Esophagus squamous epithelium (tissue), 4 donors: Measurements from ENCODE around the gene RBKS.

ENCODE experiments used
- POLR2A ChIP-seq, 4 donors: fragments of 450-650 bp; IDR thresholded peaks; one replicate each; pipeline ENCODE4 v1.6.1; 2017; ENCODE audit warnings: antibody characterized with exemption in 4 of 4, mild to moderate bottlenecking in 4 of 4, moderate library complexity in 3 of 4
- TF ChIP-seq, protein P1 (sequence below), 6 experiments: fragments of 450-650 bp in 4 of 6; fragments of 200-600 bp in 2 of 6; sonication (generic) in 2 of 6; IDR thresholded peaks; one replicate each; pipeline ENCODE4 v1.5.1; 2016 to 2019; ENCODE audit warnings: antibody characterized with exemption in 6 of 6, mild to moderate bottlenecking in 4 of 6, moderate library complexity in 4 of 6

DNA sequence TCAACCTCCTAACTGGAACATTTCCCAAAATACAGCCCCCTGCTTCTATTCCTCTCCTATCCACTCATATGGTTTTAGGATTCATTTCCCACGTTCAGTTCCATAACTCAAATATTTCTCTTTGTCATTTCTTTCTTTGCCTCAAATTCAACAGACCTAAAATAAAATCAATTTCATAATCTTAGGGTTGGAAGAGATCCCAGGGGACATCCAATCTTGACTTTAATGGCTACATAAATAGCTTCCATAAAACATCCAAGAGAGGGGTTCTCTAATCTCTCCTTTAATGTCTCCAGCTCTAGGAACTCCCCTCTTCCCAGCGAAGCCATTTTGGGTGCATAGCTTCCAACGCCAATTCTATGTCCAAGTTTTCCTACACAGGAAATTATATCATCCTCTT lies 33.8 kb downstream of the RBKS start:
- TF ChIP-seq, protein P1, sequence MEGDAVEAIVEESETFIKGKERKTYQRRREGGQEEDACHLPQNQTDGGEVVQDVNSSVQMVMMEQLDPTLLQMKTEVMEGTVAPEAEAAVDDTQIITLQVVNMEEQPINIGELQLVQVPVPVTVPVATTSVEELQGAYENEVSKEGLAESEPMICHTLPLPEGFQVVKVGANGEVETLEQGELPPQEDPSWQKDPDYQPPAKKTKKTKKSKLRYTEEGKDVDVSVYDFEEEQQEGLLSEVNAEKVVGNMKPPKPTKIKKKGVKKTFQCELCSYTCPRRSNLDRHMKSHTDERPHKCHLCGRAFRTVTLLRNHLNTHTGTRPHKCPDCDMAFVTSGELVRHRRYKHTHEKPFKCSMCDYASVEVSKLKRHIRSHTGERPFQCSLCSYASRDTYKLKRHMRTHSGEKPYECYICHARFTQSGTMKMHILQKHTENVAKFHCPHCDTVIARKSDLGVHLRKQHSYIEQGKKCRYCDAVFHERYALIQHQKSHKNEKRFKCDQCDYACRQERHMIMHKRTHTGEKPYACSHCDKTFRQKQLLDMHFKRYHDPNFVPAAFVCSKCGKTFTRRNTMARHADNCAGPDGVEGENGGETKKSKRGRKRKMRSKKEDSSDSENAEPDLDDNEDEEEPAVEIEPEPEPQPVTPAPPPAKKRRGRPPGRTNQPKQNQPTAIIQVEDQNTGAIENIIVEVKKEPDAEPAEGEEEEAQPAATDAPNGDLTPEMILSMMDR (IDR thresholded peaks at IDR 0.05): no peak
- no peak for TF ChIP-seq POLR2A (IDR thresholded peaks at IDR 0.05)
